GM18498 (cell line): ENCODE data around the gene CCDC192.

Source experiments
- ATAC-seq: cut with Tn5 transposase; IDR thresholded peaks from one replicate; pipeline ENCODE4 v1.9.1; 2021; ENCODE audit warnings: mild to moderate bottlenecking, moderate library complexity; ENCODE audit not compliant: unreplicated experiment

Gene CCDC192

GRCh38 chr5:127871503-127872153, 168.4 kb downstream of the CCDC192 start:
- no peak for ATAC-seq

GRCh38 chr5:127872494-127872893, 169.3 kb downstream of the CCDC192 start:
- ATAC-seq = no peak

- peak; percentile 89 for ATAC-seq
Measured at GRCh38 chr5:127875235-127876021, 172.2 kb downstream of the CCDC192 start.

- ATAC-seq = no peak
Measured at GRCh38 chr5:127876384-127876783, 173.2 kb downstream of the CCDC192 start.

- ATAC-seq = no peak
Measured at GRCh38 chr5:127878174-127878750, 175.1 kb downstream of the CCDC192 start.

DNA sequence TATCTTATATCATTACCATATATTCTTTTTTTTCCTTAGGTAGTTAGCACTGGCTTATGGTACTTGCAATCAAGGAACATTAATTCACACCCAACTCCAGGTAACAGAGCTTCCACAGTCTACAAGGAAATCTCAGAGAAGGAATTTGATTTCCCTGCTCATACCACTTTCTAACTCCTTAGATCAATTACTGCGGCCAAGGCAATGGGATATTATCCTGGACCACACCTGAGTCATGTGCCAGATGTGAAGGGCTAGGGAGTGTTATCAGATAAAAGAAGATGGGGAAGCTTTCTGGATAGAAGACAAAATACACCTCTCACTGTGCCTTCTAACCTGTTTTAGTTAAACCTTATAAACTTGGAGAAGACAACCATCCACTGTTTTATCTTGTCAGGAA, 181.2 kb downstream of the CCDC192 start:
- no peak for ATAC-seq

- no peak for ATAC-seq
Measured at GRCh38 chr5:127885176-127885575, 182.0 kb downstream of the CCDC192 start.

GRCh38 chr5:127886081-127886480, 182.9 kb downstream of the CCDC192 start:
- ATAC-seq = no peak

- ATAC-seq = no peak
Measured at GRCh38 chr5:127887282-127887681, 184.1 kb downstream of the CCDC192 start.

- ATAC-seq = no peak
Measured at GRCh38 chr5:127891942-127892341, 188.8 kb downstream of the CCDC192 start.

GRCh38 chr5:127892467-127893207, 189.4 kb downstream of the CCDC192 start:
- ATAC-seq = no peak

DNA sequence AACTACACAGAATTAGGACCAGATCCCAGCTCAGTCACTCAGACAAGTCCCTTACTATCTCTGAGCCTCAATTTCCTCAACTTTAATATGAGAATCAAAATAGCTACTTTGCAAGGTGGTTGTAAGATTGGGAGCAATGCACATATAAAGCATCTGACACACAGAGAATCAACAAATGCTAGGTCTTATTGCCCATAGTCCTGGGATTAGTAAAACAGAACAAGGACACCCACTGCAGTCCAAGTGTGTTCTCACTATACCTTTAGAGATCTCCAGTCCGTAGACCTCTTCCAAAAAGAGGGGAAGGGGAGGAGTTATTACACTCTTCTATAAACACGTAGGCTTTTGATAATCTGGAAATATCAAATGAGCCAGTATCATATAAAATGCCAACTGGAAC, 190.0 kb downstream of the CCDC192 start:
- ATAC-seq = no peak

- no peak for ATAC-seq
Measured at GRCh38 chr5:127894461-127894860, 191.3 kb downstream of the CCDC192 start.

DNA sequence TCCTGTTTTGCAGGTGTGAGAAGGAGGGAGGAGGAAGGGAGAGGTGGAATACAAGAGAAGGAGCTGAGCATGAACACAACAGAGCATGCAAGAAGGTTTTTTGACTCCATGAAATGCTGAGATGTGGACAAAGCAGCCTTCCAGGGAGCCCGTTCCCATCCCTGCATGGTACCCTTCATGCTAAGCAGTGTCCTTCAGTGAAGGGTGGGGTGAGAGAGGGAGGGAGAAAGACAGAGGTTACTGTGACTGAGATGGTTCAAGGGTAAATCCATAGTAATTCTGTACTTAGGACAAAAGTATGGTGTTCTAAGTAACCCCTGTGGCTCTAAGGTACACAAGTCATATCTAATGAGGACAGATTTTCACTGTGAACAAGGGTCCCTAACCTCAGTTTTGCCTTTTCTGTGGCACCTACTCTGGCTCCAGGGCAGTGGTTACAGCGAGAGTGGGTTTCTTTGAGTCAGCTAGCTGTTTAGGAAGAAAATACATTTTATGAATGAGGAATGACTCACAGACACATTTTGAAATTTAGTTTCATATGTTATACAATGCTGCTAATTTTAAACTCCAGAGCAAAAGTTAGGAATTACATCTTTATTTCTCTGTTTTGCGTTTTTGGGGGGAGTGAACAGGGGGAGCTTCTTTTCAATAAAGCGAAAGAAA, 195.5 kb downstream of the CCDC192 start:
- no peak for ATAC-seq

DNA sequence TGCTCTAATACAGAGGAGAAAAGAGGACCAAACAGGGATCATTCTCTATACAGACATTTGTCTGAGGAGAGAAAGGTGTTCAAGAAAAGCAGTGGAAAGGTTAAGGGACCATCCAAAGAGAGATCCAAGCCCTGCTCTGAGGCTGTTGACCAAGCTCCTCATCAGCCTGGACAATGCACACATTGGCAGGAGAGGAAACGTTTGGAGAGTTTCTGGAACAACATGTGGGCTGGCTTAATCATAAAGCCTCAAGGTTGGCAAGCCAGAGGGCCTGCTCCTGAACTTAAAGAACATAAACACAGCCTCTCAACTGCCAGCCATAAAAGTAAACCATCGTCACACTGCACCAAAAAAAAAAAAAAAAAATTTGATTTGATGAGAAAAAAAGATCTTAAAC, 196.0 kb downstream of the CCDC192 start:
- no peak for ATAC-seq

- ATAC-seq = peak; percentile 58
Measured at GRCh38 chr5:127906562-127907204, 203.5 kb downstream of the CCDC192 start.

- ATAC-seq = no peak
Measured at GRCh38 chr5:127907907-127908306, 204.7 kb downstream of the CCDC192 start.

DNA sequence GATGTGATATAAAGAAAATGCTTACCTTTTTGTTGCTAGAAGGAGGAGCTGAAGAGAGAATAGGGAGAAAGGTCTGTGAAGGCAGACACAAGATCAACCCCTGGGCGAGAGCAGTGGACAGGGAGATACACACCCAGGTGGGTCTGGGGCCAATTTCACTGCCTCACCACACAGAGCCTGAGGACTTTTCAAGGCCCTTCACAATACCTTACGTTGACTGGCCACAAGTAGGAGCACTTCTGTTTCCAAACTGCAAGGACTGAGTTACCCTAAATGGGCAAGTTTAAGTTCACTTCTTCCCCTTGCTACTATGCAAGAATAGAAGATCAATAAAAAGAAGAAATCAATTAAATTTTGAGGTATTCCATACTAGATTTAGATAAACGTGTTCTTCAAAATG, 205.9 kb downstream of the CCDC192 start:
- peak; percentile 79 for ATAC-seq

GRCh38 chr5:127909821-127910220, 206.6 kb downstream of the CCDC192 start:
- no peak for ATAC-seq

DNA sequence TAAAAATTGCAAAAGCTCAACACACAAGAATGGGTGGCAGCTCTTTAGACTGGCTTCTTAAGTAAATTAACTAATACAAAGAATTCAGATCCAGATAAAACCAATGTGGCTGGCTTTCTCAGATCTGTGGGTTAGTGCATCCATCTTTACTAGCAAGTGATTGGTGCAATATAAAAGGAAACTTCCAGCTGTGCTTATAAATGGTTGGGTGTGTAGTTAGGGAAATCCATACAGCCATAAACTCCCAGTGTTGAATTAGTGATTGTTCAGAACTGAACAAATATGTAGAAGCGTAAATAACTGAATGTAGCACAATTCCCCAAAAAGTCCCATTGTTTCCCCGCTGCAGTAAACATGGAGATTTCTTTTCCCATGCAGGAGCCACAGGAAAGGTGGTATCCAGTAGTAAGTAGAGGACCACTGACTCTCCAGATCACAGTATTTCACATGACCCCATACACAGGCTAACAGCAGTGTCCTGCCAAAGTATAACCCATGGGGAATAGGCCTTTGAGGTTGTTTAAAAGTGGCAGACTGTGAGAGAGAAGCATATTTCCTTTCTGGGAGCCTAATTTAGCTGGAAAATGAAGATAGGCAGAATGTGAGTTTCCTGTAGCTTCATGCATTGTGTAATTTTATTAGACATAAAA, 207.2 kb downstream of the CCDC192 start:
- no peak for ATAC-seq
